ENCODE measurements around the gene ADNP.

Gene ADNP

DNA sequence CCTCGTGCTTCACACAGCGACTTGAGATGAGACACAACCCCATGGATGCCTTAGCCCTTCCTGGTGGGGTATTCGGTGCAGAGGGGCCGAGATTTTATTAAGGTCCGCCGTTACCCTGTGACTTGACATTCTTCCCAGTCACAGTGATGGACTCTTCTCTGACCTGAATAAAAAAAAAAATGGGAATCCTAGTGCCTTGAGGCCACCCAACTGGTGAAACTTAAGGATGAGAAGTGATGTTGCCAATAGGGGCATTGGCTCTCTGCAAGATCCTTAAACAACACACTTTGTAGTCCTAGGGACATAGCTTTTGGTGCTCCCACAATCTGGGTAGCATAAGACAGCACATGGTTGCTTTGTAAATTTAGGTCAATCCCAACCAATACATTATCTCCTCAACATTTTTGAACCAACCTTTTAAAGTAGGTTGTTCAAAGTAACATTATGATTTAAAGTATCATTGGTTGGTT lies 814 bp upstream of the ADNP start:
- no peak for DNase-seq (ENCODE audit: low read depth)

DNA sequence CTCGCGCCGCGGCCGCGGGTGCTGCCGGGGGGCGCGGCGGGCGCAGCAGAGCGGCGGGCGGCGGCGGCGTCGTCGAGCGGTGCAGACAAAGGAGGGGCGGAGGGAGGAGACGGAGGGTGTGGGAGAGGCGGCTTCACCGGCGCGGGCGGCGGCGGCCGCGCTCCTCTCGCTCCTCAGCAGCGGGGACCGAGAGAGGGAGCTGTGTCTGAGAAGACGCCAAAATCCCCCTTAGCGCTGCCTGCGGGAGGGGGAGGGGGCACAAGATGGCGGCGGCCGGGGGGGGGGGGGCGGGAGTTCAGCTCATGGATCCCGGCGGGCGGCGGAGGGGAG lies 296 bp downstream of the ADNP start:
- peak; percentile 63 for DNase-seq (ENCODE audit: low read depth)

DNA sequence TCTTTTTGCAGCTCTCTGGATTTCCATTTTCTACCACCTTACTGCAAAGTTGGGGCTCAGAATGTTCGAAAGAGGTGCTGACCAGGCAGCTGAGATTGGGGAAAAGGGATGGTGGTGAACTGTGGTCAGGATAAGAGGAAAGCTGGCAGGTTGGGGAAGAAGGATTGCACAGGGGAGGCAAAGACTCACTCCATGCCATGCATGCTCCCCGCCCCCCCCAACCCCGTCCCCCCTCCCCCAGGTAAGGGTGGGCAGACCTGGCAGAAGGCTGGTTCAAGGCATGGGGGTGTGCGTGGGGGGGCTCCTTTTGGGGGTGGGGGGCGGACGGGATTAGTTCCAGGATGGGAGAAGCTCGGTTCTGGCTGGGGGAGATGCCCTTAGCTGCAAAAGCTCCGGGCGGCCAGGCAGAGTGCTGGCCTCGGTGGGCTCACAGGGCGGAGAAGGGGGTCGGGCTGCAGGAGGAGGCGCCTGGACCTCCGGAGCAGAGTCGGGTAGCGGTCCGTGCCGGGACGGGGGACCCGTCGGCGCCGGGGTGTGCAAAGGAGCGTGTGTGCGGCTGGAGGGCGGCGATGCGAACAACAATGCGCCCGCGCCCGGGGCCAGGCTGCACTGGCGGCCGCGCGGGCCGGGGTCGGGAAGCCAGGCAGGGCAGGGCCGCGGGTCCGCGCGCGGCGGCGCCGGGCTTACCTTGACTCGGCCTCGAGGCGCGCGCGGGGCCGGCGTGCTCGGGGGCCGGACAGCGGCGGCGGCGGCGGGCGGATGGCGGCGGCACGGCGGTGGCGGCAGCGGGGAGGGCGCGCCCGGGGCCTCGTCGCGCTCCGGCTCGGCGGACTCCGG lies 880 bp downstream of the ADNP start:
- DNase-seq (ENCODE audit: low read depth): peak; percentile 9

DNA sequence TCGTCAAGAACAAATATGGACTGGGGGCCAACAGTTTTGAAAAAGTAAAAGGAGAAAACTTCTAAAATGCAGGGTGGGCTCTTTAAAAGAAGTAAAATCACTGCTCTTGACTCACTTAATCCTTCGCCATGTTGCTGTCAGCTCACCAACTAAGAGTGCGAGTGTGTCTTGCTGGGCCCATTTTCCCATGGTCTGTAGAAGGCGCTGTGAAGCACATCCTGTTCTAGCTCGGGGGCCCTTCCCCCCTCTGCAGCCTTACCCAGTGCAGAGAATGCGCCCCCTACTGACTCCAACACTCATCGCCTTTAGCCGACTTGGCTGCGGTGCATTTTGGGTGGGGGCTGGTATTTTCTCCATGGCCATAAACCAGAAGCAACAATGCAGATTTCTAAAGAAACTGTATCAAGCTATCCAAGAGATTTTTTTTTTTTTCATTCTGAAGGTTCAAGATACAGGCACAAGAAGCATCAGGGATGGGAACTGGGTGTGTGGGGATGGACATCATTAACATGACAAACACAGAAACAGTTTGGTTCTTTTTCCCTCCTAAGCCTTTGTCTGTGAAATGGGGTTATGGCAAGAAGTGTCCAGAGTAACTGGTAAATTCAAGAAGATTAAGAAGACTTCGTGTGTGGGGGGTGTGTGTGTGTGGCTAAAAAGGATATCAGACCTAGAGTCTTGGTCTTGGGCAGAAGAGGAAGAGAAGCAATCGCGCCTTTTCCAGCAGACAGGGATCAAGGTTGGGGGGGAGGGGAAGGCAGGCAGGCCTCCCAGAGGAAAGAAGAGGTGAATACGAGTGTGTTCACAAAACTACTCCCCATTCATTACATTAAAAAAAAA lies 1.7 kb downstream of the ADNP start:
- peak; percentile 82 for DNase-seq (ENCODE audit: low read depth)

DNA sequence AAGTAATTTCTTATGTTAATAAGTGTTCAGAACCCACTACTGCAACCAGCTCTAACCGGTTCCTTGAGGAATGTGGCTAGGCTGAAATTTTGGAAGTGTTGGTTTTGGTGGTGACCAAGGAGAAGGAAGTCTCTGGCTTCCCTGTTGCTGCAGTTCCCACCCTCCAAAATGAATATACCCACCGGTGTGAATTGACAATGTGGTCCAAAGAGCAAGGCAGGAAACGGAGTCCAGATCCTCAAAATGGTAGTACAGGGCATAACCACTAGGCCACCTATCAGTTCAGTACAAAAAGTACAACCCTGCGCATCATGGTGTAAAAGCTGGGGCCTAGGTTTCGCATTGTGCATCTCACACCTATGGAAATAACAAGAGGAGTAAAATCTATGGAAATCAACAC lies 2.8 kb downstream of the ADNP start:
- no peak for DNase-seq (ENCODE audit: low read depth)

DNA sequence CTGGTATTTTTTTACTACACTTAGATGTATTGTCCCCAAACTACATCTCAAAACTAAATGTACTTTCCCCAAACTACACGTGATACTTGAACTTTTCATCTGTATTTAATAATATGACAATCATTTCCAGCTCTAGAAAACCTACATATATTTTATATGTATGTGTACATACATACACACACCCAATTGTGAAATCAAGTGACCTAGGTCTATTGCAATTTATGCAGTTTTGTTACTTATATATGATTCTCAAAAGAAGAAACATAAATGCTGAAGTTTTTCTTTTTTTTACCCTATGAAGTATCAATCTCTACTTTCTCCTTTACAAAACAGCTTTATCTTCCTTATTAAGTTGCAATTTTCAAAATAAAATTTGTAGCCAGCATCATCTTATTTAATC lies 4.7 kb downstream of the ADNP start:
- DNase-seq (ENCODE audit: low read depth): no peak

DNA sequence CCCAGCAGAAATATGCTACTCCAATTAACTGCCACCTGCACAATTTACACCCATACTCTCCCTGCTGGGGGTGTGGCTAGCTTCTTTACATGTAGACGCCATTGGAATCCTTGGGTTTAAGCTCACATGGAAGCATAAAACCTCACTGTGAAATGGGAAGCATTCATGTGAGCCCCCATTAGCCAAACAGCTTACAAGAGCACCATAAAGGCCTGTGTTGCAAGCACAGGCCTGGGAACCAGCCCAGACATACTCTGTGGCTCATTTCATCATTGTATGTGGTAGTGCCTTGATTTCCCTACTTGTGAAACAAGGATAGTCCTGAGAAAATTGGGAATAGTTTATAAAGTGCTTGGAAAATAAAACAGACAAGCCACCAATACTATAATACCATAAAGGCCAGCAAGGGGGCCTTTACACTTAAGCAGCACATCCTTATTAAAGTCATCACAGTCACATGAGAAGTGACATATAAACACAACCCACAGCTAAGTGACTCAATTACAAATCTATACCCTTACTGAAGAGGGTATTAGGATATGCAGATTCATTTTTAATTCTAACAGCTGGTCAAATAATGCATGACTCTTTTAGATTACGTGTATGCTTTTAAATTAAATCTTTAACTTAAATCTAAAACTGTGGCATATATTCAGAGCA lies 6.8 kb downstream of the ADNP start:
- DNase-seq (ENCODE audit: low read depth): no peak

DNA sequence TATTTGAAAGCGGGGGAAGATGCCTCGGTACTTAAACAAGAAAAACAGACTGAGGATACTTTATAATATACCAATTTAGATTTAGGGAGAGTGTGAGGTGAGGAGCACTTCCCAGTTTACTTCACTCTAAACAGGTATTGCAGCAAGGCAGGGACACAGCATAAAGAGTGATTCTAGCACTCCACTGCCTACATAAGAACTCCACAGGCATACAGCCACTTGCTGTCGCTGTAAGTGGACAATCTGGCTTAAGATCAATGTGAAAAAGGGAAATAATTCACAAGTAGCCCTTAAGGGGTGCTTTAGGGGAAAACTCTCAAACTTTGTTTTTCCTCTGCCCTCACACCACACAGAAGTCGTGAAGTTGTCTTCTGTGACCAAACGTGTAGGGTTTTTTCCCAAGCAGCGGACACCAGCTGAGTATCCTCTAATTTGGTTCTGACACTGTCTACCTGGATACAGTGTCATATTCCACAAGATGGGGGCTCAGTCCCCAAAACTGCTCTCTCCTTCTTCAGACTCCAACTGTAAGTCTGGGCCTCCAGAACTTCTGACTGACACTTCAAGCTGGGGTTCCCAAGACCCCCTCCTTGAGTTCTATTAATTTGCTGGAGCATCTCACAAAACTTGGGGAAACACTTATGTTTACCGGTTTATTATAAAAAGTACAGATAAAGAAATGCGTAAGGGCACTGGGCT lies 9.3 kb downstream of the ADNP start:
- DNase-seq (ENCODE audit: low read depth): no peak

DNA sequence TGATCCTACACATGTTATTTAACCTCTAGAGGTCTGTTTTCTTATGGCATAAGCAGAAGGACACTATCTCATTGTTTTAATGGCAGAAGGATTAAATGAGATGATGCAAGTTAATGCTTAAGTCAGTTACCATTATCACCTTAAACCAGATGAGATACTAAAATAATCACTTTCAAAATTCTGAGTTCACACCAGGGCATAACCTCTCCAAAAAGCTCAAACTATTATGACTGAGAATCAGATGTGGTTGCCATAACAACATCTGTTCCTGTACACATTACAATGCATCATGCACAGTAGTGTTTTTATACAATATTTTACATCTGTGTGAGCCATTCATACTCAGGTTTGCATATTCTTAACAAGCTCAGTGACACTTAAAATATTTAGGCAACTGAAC lies 10.2 kb downstream of the ADNP start:
- DNase-seq (ENCODE audit: low read depth): no peak

DNA sequence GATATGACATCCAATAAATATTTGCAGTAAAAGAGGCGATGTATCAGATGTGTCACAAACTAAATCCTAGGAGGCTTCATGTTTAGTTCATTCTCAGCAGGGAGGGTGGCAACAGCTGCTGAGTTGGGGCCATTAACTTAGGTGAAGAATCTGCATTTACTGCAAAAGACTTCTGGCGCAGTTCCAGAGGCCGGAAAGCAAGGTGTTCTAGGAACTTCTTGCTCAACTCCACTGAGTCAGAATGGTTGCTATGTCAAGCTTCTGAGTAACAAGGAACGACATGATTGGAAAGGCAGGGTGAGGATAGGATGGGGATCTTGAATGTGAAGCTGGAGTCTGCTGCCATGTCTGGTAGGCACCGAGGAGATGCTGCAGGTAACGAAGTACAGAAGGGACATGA lies 11.7 kb downstream of the ADNP start:
- no peak for DNase-seq (ENCODE audit: low read depth)

DNA sequence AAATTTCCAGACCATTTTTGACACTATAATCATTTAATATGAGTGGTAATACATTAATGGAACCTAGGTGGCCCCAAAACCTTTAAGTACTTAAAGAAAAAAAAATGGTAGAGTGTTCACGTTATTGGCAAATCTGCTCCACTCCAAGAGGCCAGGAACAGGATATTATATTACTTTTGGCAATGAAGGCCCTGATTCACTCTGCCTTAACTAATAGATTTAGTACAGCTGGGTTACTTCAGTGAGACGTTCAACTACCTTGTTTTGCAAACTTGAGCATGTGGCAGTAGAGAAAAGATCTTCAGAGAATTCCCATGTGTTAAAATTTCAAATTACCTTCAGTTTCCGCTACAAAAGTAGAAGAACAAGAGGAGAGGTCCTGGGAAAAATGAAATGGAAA lies 12.8 kb downstream of the ADNP start:
- no peak for DNase-seq (ENCODE audit: low read depth)

DNA sequence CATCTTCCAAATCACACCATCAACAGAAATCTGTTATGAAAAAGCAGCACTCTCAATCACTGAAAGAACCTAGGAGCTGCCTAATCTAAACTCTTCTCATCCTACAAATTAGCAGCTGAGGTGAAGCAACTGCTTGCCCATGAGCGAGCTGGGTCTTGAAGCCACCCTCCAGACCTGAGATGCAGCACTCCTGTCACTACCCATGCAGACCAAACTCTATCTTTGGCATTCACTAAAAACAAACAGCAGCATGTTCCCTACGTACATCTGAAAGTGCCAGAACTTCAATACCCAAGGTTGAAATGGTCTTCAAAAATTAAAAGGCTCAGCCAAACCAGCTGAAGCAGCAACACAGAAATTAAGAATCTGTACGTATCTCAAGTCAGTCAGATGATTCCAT lies 14.3 kb downstream of the ADNP start:
- no peak for DNase-seq (ENCODE audit: low read depth)

DNA sequence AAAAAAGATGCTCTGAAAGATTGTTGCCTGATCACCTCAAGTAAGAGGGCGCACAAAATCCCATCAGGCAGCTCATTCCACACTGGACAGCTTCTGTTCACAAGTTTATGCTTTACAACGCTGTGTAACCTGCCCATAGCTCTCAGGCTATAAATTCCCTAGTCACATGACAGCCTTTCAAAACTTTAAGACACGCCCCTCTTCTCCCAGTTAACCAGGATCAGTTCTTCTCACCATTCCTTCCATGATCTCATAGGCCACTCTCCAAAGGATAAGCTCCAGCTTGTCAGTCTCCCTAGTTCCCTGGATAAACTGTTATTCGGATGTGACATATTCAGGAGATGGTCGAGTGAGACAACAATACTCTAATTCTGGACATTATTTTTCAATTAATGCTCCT lies 15.0 kb downstream of the ADNP start:
- DNase-seq (ENCODE audit: low read depth): no peak

DNA sequence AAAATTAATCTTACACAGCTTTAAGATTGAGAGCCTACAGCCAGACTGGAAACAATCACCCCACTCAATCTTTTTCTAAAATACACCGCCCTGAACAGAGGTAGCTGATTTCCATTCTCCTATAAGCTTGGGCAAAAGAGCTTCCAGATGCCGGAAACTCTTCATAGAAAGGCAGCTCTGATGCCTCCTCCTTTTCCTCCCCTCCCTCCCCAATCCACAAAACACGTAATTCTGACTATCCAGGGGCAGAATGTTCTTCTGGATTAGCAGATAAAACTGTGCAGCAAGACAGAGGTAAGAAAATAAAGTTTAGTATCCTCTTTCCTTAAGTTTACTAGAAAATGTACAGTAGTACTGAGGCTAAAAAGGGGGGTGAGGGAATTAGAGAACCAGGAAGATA lies 15.8 kb downstream of the ADNP start:
- no peak for DNase-seq (ENCODE audit: low read depth)

DNA sequence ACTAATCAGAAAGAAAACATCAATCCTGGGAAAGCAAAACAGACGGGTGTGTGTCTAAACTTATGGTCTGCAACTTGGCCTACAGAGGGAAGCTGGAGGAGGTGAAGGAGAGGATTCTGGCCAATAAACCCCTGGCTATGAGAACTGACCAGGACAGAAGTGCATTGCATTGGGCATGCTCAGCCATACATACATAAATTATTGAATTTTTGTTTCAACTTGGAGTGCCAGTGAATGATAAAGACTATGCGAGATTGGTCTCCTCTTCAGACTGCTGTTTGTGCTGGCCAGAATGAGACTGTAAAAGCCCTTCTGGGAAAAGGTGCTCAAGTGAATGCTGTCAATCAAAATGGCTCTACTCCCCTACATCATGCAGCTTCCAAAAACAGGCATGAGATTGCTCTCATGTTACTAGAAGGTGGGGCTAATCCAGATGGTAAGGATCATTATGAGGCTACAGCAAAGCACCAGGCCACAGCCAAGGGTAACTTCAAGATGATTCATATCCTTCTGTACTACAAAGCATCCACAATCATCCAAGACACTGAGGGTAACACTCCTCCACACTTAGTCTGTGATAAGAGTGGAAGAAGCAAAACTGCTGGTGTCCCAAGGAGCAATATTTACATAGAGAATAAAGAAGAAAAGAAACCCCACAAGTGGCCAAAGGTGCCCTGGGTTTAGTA lies 17.4 kb downstream of the ADNP start:
- no peak for DNase-seq (ENCODE audit: low read depth)

DNA sequence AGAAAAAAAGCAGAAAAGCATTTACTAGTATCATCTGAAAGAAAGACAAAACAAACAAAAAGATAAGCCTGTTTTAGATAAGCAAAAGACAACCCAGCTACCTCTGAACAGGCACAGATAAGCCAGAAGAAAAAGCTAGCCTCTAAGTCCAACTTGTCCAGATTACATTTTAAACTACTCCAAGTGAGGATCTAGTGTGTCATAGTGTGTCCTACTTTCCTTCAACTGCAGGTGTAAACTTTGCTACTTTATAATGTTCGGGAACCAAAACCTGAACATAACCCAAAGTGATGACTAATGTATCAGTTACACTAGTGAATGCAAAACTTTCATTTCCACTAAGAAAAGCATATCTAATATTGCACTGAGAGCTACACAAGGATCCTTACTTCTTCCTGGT lies 19.5 kb downstream of the ADNP start:
- no peak for DNase-seq (ENCODE audit: low read depth)

DNA sequence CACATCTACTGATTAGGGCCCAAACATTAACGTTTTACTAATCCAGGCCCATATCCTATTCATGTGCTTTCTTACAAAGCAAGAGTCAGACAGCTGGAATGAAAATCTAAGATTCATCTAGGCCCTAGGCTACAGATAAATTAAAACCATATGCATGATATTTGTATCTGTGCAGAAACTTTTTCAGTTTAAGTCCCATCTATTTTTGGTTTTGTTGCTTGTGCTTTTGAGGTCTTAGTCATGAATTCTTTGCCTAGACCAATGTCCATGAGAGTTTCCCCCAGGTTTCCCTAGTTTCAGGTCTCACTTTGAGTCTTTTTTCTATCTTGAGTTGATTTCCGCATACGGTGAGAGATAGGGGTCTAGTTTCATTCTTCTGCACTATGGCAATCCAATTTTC lies 20.2 kb downstream of the ADNP start:
- DNase-seq (ENCODE audit: low read depth): no peak

DNA sequence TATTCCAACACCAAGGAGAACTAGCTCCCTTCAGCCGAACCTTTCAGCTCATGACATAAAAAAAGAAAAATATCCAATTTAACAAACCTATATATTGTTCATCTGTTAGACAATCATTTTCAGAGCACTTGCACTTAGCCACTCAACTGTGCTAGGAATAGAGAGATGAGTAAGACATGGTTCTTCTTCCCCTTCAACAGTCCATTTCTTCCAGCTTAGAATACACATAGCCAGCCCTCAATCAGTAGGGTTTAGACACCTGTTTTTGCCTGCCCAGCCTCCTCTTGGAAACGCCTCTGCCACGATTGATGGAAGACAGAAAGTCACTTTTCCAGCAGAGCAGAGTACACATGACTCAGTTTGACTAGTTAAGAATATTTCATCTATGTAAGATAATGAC lies 21.8 kb downstream of the ADNP start:
- no peak for DNase-seq (ENCODE audit: low read depth)

DNA sequence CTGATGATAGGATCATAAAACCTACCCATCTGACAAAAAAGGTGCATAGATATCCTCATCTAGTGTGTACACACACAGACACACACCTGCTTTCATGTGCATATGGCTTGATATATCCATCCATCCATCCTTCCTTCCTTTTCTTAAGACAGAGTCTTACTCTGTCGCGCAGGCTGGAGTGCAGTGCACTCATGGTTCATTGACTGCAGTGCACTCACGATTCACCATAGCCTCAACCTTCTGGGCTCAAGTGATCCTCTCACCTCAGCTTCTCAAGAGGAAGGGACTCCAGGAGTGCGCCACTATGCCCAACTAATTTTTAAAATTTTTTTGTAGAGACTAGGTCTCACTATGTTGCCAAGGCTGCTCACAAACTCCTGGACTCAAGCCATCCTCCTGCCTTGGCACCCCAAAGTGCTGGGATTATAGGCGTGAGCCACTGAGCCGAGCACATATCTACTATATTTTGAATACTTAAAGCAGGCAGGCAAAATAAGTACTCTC lies 27.1 kb downstream of the ADNP start:
- no peak for DNase-seq (ENCODE audit: low read depth)

DNA sequence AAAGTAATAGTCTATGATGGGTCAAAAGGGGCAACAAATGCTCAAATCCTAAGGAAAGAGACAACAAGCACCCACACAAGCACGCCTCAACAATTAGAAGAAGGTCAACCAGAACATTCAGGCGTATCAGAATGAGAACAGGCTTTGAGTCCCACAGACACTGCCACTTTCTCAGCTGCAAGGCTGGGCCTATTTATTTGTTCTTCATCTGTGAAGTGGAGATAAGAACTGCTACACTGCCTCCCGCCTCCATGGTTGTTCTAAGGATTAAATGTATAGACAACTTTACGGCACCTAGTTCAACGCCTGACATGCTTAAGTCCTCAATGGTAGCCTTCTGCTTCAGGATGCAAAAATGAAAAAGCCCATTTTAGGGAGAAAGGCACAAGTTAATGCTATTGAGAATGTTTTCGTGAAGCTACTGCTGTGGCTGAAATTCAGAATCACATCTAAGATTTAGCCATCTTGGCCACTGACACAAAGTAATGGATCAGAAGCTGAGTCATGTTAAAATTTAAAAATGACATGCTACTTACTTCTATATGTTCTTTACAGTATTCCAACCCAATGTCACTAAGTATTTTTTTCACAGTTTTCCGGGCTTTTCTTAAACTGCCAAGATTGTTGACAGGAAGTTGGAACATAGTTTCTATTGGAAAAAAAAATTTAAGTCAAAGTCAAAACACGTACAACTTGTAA lies 27.7 kb downstream of the ADNP start:
- DNase-seq (ENCODE audit: low read depth): no peak

DNA sequence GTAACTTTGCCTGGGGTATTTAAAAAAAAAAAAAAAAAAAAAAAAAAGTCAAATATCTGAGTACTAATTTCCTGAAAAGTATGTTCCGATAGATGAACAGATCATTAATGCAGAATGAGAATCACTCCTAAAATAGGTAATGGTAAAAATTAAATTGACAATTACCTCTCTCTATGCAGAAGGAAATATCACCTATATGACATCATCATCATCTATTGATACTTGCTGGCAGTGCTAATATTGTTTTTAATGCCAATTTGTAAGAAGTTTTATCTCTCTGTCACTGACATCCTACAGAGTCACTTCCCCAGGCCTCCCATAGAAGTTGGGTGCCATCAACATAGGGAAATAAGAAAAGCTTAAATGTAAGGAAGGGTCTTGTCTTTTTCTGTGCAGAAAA lies 29.9 kb downstream of the ADNP start:
- DNase-seq (ENCODE audit: low read depth): no peak
